T47D (cell line): ENCODE data around the gene MAN1C1.

ENCODE experiments used
- DNase-seq, 2 experiments: peaks; one replicate each; pipeline versions ENCODE4 v3.0.0 to v3.0.0-alpha.2; 2011 to 2012; ENCODE audit warnings: low read depth in 1 of 2, low spot score in 1 of 2
- JUND ChIP-seq: IDR thresholded peaks from 2 replicates; pipeline ENCODE4 v1.6.1; 2012; ENCODE audit warnings: low read depth
- in situ Hi-C: cut with HindIII; loops from 2 replicates; pipeline ENCODE4 v1.10.0; 2016; ENCODE audit warnings: low sequenced_read_pairs, low pct_unique_long_range_greater_than_20kb

Gene MAN1C1

GRCh38 chr1:25712299-25712970 is 95.8 kb downstream of the MAN1C1 start:
- in situ Hi-C loops: no loop called here
- TF ChIP-seq JUND: no peak
- no peak for DNase-seq

DNA sequence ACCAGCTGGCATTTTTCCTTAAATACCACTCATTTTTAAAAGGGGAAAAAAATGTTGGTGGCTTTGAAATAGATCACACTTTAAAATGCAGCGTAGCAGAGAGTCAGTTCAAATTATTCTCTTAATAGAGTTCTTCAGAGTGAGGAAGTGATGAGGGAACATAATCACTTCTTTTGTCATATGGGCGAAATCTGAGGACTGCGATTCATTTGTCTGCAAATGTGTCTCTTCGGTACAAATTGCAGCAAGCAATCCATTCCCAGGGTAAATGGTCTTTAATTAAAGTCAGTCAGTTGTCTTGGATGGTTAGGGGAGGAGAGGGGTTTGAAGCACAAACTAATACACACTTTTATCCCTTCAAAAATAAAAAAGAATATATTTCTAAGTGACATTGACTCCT is 97.4 kb downstream of the MAN1C1 start:
- TF ChIP-seq JUND: no peak
- in situ Hi-C loops: no loop called here
- DNase-seq: no peak

DNA sequence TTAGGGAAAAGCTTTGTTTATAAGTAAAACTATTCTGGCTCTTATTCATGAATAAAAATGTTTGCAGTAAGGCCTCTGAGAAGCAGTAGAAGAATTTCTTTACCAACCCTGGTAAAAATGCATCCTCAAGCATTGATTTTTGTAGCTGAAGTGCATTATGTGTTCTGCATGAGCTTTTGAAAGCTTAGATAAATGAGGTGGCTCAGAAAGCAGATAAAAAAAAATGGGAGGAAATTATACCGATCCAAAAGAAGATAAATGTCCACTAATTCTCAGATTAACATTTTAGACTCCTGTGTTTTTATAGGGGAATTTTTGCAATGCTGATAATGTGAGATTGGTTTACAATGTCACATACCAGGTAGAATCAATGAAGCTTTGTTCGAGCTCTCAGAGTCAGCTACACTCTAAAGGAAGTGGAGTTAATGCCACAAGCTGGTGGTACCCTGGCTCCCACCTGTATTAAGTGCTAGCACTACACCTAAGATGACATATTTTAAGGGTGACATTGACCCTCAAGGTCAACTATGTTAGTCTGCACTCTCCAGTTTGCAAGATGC is 97.9 kb downstream of the MAN1C1 start:
- TF ChIP-seq JUND: no peak

DNA sequence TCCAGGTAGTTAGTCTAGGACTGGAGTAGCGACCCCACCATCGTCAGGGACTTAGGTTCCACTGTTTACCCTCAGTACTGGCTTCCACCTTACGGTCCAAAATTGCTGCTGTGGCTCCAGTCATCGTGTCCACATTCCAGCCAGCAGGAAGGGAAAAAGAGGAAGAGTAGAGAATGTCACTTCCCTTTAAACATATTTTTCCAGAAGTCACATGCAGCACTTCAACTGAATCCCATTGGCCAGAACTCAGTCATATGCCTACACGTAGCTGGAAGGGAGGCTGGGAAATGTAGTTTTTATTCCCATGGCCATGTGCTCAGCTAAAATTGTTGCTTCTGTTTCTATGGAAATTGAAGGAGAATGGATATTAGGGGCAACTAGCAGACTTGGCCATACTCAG is 99.3 kb downstream of the MAN1C1 start:
- TF ChIP-seq JUND: no peak
- peak in 1 of 2 experiments; percentile 35 for DNase-seq
- in situ Hi-C loops: no loop called here

More for the DNA sequence above, 97.9 kb downstream of the MAN1C1 start:
- DNase-seq: no peak
- in situ Hi-C loops: no loop called here

GRCh38 chr1:25716320-25716719 is 99.7 kb downstream of the MAN1C1 start:
- TF ChIP-seq JUND: no peak
- in situ Hi-C loops: no loop called here
- DNase-seq: no peak

DNA sequence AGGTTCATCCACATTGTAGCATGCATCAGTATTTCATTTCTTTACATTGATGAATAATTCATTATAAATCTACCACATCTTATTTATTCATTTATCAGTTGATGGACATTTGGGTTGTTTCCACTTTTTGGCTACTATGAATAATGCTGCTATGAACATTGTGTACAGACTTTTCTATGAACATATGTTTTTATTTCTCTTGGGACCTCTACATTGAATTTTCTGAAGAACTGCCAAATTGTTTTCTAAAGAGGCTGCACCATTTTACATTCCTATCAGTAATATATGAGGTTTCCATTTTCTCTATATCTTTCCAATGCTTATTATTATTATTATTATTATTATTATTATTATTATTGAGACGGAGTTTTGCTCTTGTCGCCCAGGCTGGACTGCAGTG is 102.1 kb downstream of the MAN1C1 start:
- TF ChIP-seq JUND: no peak
- in situ Hi-C loops: no loop called here
- DNase-seq: no peak

- no peak for DNase-seq
- in situ Hi-C loops: no loop called here
Measured at GRCh38 chr1:25720624-25721023, 104.0 kb downstream of the MAN1C1 start.

GRCh38 chr1:25723250-25723880 is 106.8 kb downstream of the MAN1C1 start:
- in situ Hi-C loops: no loop called here
- no peak for DNase-seq
- TF ChIP-seq JUND: no peak

More at GRCh38 chr1:25720624-25721023, 104.0 kb downstream of the MAN1C1 start:
- no peak for TF ChIP-seq JUND

GRCh38 chr1:25724201-25724600 is 107.6 kb downstream of the MAN1C1 start:
- no peak for DNase-seq
- in situ Hi-C loops: no loop called here
- TF ChIP-seq JUND: no peak

DNA sequence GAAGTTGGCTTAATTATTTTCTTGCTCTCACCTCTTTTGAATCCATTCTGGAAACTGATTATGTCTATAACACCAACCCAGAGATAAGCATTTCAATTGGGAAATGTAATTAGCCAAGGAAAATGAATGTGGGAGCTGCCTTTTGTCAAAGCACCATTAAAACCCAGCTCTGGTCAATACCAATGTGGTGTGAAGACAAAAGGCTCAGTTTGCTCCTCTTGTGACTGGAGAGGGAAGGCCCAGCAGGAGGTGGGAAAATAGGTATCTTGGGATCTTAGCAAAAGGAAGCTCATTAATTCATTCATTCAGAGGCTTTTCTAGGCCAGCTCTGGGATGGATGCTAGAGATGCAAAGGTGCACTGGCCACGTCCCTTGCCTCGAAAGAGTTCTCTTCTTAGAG is 108.4 kb downstream of the MAN1C1 start:
- no peak for TF ChIP-seq JUND
- no peak for DNase-seq

DNA sequence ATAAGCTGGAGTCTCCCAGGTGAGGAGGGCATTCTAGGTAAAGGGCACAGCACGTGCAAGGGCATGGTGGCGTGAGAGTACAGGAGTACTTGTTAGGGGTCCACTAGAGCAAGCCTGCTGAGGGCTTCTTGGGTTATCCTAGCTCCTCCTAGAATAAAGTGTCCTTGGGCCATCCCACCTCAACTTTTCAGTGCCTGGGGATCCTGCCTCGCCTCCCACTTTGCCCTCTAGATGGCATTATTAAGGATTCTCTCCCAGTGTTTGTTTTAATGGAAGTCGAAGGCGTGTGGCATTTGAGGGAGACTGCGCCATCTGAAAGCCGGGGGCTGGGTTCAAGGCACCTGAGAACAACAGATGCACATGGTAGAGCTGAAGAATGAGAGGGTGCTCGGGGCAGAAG is 108.9 kb downstream of the MAN1C1 start:
- no peak for DNase-seq
- in situ Hi-C loops: no loop called here
- no peak for TF ChIP-seq JUND

More for the DNA sequence above, 108.4 kb downstream of the MAN1C1 start:
- in situ Hi-C loops: no loop called here

DNA sequence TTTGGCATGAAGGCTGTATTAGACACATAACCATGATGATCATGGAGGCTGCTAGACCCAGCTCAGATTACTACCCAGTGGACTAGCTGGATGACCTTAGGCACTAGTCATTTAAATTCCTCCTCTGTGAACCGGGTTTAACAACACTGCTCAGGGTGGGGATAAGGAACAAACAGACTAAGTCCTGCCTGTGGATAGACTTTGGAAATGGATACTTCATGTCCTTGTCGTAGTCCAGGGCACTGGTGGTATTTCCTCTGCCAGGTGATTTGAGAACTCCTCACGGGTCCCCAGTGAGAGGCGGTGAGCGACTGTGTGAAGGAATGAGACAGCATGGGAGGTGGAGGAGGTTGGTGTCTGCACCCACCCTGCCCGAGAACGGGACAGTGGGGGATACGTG is 110.5 kb downstream of the MAN1C1 start:
- in situ Hi-C loops: no loop called here
- DNase-seq: no peak

DNA sequence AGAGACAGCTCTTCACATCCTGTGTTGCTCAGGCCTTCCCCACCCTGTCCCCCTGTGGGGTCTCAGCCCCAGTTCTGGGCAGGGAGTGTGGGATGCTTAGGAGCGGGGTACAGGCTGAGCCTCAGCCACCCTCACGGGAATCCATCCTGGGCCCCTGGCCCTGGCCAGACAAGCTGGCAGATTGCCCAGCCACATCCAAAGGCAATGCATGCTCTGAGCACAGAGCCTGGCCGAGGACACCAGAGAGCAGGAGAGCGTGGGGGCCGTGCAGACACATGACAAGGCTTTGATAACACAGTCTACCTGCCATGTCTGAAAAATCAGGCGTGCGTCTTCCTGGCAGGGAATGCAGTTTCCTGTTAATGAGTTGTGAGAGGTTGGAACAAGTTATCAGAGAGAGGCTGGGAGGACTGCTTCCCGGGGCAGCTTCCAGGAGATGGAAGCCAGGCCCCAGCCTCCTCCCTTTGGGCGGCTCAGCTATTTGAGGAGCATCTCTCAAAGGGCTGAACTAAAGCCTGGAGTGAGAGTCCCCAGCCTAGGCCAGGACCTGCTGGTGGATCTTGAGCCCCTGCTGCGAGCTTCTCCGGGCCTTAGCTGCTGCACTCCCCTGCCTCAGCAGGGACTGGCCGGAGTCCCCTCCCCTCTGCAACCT is 111.2 kb downstream of the MAN1C1 start:
- TF ChIP-seq JUND: no peak
- DNase-seq: no peak

More for the DNA sequence above, 110.5 kb downstream of the MAN1C1 start:
- TF ChIP-seq JUND: no peak

More for the DNA sequence above, 111.2 kb downstream of the MAN1C1 start:
- in situ Hi-C loops: no loop called here
